Mononuclear cell (primary cell): Measurements from ENCODE around the gene IL1RAPL1. TPM values are rescaled to one million over a fixed set of nuclear protein-coding genes. Genes with fewer than 3 reads are reported as not detected.
"Not testable (repeated sequence)": the region's sequence is repeated elsewhere in the genome, so short reads cannot be mapped to it uniquely, and the experiment has no call there.

Source experiments
- H3K27me3 ChIP-seq: 2 replicates; pipeline ENCODE4 v1.6.0; 2011; ENCODE audit warnings: low read length, control low read depth; ENCODE audit not compliant: insufficient read depth
- H3K4me1 ChIP-seq: 2 replicates; pipeline ENCODE4 v1.5.1; 2011; ENCODE audit warnings: mild to moderate bottlenecking, low read length, control low read depth; ENCODE audit not compliant: insufficient read depth
- H3K4me3 ChIP-seq: 2 replicates; pipeline ENCODE4 v1.5.1; 2011; ENCODE audit warnings: mild to moderate bottlenecking, low read length, moderate library complexity
- H3K9me3 ChIP-seq: 2 replicates; pipeline ENCODE4 v1.5.1; 2011; ENCODE audit warnings: low read depth, mild to moderate bottlenecking, control low read depth, low read length
- total RNA-seq: library from RNA; depleted of rRNA; stranded (reverse); fragments of >200 nt; gene quantifications from one replicate; pipeline ENCODE4 v1.2.3, GENCODE V29; 2012

The IL1RAPL1 gene
- total RNA-seq, 1 donor = under 0.01 TPM

- Histone ChIP-seq H3K4me1 (no peaks in the 10 kb centered on the region), H3K27me3 (no peaks in the 10 kb centered on the region), H3K9me3 (no peaks in the 10 kb centered on the region), H3K4me3 (no peak overlapping the region)
Observed at GRCh38 chrX:29113221-29113620, 526.0 kb downstream of the IL1RAPL1 start.

GRCh38 chrX:29122817-29123216 lies 535.6 kb downstream of the IL1RAPL1 start:
- not testable (repeated sequence) for H3K4me3 ChIP-seq, H3K4me1 ChIP-seq, H3K9me3 ChIP-seq, H3K27me3 ChIP-seq

GRCh38 chrX:29130905-29131304 lies 543.7 kb downstream of the IL1RAPL1 start:
- Histone ChIP-seq H3K4me1 (no peaks in the 10 kb centered on the region), H3K27me3 (no peaks in the 10 kb centered on the region), H3K4me3 (no peak overlapping the region), H3K9me3 (no peaks in the 10 kb centered on the region)

- no peaks in the 10 kb centered on the region for H3K27me3 ChIP-seq
- no peak overlapping the region for H3K4me3 ChIP-seq
- no peaks in the 10 kb centered on the region for H3K4me1 ChIP-seq
- no peaks in the 10 kb centered on the region for H3K9me3 ChIP-seq
Observed at GRCh38 chrX:29136904-29137303, 549.7 kb downstream of the IL1RAPL1 start.

- Histone ChIP-seq H3K27me3 (no peaks in the 10 kb centered on the region), H3K4me1 (no peaks in the 10 kb centered on the region), H3K9me3 (no peaks in the 10 kb centered on the region), H3K4me3 (no peak overlapping the region)
Observed at GRCh38 chrX:29138003-29138402, 550.8 kb downstream of the IL1RAPL1 start.

GRCh38 chrX:29143356-29143755 lies 556.1 kb downstream of the IL1RAPL1 start:
- Histone ChIP-seq H3K27me3 (no peaks in the 10 kb centered on the region), H3K4me3 (no peak overlapping the region)

GRCh38 chrX:29143756-29144155 lies 556.5 kb downstream of the IL1RAPL1 start:
- no peaks in the 10 kb centered on the region for H3K27me3 ChIP-seq
- no peak overlapping the region for H3K4me3 ChIP-seq
- H3K4me1 ChIP-seq = no peaks in the 10 kb centered on the region
- no peaks in the 10 kb centered on the region for H3K9me3 ChIP-seq

More at GRCh38 chrX:29143356-29143755, 556.1 kb downstream of the IL1RAPL1 start:
- H3K9me3 ChIP-seq = no peaks in the 10 kb centered on the region
- no peaks in the 10 kb centered on the region for H3K4me1 ChIP-seq

- no peaks in the 10 kb centered on the region for H3K4me1 ChIP-seq
Observed at GRCh38 chrX:29145316-29145715, 558.1 kb downstream of the IL1RAPL1 start.

GRCh38 chrX:29148511-29148910 lies 561.3 kb downstream of the IL1RAPL1 start:
- no peaks in the 10 kb centered on the region for H3K27me3 ChIP-seq
- no peak overlapping the region for H3K4me3 ChIP-seq
- no peaks in the 10 kb centered on the region for H3K9me3 ChIP-seq
- no peaks in the 10 kb centered on the region for H3K4me1 ChIP-seq

More at GRCh38 chrX:29145316-29145715, 558.1 kb downstream of the IL1RAPL1 start:
- Histone ChIP-seq H3K27me3 (no peaks in the 10 kb centered on the region), H3K9me3 (no peaks in the 10 kb centered on the region), H3K4me3 (no peak overlapping the region)

GRCh38 chrX:29155286-29155685 lies 568.0 kb downstream of the IL1RAPL1 start:
- Histone ChIP-seq H3K4me3 (no peak overlapping the region), H3K27me3 (no peaks in the 10 kb centered on the region), H3K4me1 (no peaks in the 10 kb centered on the region), H3K9me3 (no peaks in the 10 kb centered on the region)

- H3K4me1 ChIP-seq = no peaks in the 10 kb centered on the region
Observed at GRCh38 chrX:29172880-29173279, 585.6 kb downstream of the IL1RAPL1 start.

GRCh38 chrX:29187264-29187663 lies 600.0 kb downstream of the IL1RAPL1 start:
- Histone ChIP-seq H3K27me3 (no peaks in the 10 kb centered on the region), H3K4me1 (no peaks in the 10 kb centered on the region), H3K4me3 (no peak overlapping the region), H3K9me3 (no peaks in the 10 kb centered on the region)

More at GRCh38 chrX:29172880-29173279, 585.6 kb downstream of the IL1RAPL1 start:
- H3K9me3 ChIP-seq = no peaks in the 10 kb centered on the region
- no peak overlapping the region for H3K4me3 ChIP-seq
- H3K27me3 ChIP-seq = no peaks in the 10 kb centered on the region

GRCh38 chrX:29196501-29196900 lies 609.3 kb downstream of the IL1RAPL1 start:
- no peaks in the 10 kb centered on the region for H3K27me3 ChIP-seq
- H3K4me3 ChIP-seq = no peak overlapping the region
- no peaks in the 10 kb centered on the region for H3K9me3 ChIP-seq
- no peaks in the 10 kb centered on the region for H3K4me1 ChIP-seq

- Histone ChIP-seq H3K4me3 (no peak overlapping the region), H3K27me3 (no peaks in the 10 kb centered on the region)
Observed at GRCh38 chrX:29215251-29215650, 628.0 kb downstream of the IL1RAPL1 start.

GRCh38 chrX:29225670-29226069 lies 638.4 kb downstream of the IL1RAPL1 start:
- H3K27me3 ChIP-seq = no peaks in the 10 kb centered on the region
- H3K4me3 ChIP-seq = no peak overlapping the region
- H3K4me1 ChIP-seq = no peaks in the 10 kb centered on the region
- no peaks in the 10 kb centered on the region for H3K9me3 ChIP-seq

More at GRCh38 chrX:29215251-29215650, 628.0 kb downstream of the IL1RAPL1 start:
- no peaks in the 10 kb centered on the region for H3K4me1 ChIP-seq
- no peaks in the 10 kb centered on the region for H3K9me3 ChIP-seq

GRCh38 chrX:29229802-29230201 lies 642.6 kb downstream of the IL1RAPL1 start:
- H3K9me3 ChIP-seq = no peaks in the 10 kb centered on the region
- no peak overlapping the region for H3K4me3 ChIP-seq

More at GRCh38 chrX:29229802-29230201, 642.6 kb downstream of the IL1RAPL1 start:
- Histone ChIP-seq H3K27me3 (no peaks in the 10 kb centered on the region), H3K4me1 (no peaks in the 10 kb centered on the region)
